Measurements from ENCODE around the gene CXADR. TPM values are rescaled to one million over a fixed set of nuclear protein-coding genes. Genes with fewer than 3 reads are reported as not detected.
A peak's percentile ranks its signal among the peaks of the same experiment; 100 is the strongest.
"Not testable (repeated sequence)": the region's sequence is repeated elsewhere in the genome, so short reads cannot be mapped to it uniquely, and the experiment has no call there.

The CXADR gene
- 48.3 and 75.1 TPM in 2 replicates for total RNA-seq

DNA sequence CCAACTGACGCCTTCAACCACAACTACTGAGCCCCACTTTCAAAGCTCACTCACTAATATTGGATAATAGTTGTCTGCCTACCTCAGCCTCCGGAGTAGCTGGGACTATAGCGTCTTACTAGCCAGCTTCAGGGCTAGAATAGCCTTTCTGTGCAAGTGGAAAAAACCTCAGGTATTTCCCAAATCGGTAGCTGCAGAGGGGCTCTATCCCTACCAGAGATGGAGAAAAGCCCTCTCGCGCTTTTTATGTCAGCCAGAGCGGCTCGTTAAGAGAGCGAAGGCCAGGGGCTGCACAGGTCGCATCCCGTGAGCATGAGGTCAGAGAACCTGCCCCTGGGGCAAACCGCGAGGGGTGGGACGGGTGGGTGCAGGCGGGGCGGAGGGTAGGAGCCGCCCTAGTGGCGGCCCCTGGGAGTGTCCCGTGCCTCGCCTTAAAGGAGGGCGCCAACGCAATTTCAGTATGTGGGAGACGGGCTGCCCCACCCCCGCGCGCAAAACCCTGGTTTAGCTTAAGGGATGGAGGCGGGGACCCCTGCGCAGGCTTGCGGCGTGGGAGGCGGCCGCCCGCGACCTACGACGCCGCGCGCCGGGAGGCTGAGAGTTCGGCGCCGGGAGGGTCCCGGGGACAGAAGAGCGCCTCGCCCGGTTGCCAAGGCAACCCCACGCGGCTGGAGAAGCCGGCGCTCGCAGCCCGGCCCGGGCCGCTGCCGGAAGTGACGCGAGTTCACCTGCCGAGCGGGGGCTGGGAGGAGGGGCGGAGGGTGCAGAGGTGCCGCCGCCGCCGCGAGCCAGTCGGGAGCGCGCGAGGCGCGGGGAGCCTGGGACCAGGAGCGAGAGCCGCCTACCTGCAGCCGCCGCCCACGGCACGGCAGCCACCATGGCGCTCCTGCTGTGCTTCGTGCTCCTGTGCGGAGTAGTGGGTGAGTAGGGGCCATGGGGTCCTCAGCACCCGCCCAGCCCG, at the start of gene CXADR:
Gene CXADR (plus strand): TSS at position 791 of the 961 bp plus-strand sequence. CDS start 87 bp downstream, at position 878.
- DNase-seq (ENCODE audit: low read depth in 2 of 2), result peak; percentile 59 to 61

DNA sequence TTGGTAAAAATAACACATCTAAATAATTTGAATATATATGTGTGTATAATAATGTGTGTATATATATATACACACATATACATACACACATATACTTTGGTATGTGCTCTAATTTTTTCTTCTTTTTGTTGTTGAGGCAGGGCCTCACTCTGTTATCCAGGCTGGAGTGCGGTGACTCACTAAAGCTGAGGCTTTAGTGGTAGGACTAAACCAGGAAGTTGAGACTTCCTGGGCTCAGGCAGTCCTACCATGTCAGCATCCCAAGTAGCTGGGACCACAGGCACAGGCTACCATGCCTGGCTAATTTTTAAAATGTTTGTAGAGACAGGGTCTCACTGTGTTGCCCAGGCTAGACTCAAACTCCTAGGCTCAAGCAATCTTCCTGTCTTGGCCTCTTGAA, 46.7 kb upstream of the CXADR start:
- peak in 1 of 2 donors; percentile 39 for DNase-seq (ENCODE audit: low read depth in 2 of 2)

DNA sequence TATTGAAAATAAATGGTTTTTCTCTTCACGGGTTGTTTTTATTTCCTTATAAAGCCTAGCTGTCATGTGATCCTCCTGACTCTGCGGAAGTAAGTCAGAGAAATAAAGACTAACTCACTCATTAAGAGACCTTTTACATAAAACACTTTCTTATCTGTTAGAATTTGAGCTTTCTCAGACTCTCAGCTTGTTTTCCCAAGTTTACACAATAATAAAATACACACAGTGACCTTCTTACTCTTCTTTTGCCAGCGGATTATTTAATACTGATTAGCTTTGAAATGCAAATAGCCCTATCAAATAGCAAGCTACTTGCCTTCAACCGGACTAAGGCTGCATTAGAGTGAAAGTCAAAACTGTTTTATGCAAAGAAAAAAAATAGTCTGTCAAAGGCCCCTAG, 45.5 kb upstream of the CXADR start:
- DNase-seq (ENCODE audit: low read depth in 2 of 2), result no peak

DNA sequence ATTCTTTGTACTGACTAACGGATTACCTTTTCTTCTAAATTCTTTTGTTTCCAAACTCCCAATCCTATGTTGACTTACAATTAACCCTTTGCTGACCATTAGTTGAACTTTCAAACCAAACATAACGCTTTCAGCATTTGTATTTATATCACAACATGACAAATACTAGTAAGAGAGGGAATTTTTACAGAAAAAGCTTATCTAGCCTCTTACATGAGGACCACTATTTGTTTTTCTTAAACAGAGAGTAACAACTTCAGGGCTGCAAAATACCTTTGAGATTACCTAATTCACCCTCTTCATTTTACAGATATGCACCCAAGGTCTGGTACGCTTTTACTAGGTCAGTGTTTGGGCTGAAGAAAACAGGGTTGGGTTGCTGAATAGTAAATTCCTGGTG, 45.0 kb upstream of the CXADR start:
- DNase-seq (ENCODE audit: low read depth in 2 of 2), result no peak

DNA sequence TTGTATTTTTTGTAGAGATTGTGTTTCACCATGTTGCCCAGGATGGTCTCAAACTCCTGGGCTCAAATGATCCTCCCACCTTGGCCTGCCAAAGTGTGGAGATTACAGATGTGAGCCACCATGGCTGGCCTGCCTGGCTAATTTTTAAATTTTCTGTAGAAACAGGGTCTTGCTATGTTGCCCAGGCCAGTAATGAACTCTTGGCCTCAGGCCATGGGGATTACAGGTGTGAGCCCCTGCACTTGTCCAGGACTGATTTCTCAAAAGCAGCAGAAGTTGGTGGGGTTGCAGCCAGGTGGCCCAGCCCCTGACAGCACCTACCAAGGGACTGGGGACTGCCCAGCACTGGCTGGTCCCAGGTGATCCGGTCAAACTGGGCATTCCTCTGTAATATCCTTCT, 44.1 kb upstream of the CXADR start:
- no peak for DNase-seq (ENCODE audit: low read depth in 2 of 2)

DNA sequence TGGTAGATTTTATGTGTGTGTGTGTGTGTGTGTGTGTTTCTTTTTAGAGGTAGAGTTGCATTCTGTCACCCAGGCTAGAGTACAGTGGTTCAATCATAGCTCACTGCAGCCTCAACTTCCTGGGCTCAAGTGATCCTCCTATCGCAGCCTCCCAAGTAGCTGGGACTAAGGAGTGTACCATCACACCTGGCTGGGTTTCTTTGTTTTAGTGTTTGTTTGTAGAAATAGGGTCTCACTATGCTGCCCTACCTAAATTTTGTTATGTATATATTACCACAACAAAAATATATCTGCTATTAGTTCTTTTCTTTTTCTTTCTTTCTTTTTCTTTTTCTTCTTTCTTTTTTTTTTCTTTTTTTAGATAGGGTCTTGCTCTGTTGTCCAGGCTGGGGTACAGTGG, 43.1 kb upstream of the CXADR start:
- DNase-seq (ENCODE audit: low read depth in 2 of 2), result no peak

DNA sequence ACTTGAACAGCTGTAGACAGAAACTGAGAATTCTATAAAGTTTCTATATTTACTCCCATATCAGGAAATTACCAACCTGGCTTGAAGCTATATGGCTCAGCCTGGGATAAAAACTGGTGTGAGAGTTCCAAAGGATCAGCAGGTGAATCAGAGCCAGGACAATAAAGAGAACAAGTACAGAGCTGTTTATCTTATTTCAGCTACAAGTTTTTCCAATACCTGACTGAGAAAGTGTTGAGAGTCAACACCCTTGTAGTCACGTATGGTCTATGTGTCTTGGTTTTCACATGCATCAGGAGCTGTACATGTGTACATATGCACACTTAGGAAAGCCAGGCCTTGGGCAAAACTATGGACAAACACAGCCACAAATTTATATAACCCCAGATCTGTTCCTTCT, 40.7 kb upstream of the CXADR start:
- no peak for DNase-seq (ENCODE audit: low read depth in 2 of 2)

DNA sequence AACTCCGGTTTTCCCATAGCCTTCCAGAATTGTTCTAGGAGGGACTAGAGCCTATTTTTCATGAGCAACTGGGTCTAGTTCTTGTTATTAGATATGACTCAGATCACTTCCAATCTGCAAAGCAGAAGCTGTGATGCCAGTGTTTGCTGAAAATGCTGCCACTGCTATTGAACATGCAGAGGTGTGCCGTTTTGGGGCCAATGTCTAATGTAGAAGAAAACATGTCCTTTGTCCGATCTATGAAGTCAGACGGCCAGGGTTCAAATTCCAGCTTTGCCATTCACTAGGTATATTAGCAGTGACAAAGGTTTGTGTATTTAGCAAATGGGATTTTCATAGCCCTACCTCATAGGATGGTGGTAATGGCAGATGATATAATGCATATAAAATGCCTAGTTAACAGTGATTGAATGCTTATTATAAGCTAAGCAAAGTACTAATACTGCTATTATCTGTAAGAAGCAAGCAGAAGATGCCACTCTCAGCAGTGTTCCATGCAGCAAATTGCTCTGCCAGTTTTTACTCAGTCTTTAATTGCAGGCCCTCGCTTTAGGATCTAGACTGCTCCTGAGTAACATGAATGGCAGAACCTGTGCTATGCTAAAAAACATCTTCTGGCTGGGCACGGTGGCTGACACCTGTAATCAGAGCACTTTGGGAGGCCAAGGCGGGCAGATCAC, 40.1 kb upstream of the CXADR start:
- no peak for DNase-seq (ENCODE audit: low read depth in 2 of 2)

DNA sequence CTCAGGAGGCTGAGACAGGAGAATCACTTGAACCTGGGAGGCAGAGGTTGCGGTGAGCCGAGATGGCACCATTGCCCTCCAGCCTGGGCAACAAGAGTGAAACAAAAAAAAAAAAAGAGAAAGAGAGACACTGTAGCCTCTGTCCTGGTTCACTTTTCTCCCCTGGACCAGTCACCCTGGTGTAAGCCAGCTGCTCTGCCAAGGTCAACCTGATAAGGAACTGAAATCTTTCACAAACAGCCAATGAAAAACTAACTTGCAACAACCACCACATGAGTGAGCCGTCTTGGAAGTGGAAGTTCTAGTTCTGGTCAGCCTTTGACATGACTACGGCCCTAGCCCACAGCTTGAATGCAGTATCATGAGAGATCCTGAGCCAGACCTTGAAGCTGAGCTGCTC, 36.8 kb upstream of the CXADR start:
- no peak for DNase-seq (ENCODE audit: low read depth in 2 of 2)

DNA sequence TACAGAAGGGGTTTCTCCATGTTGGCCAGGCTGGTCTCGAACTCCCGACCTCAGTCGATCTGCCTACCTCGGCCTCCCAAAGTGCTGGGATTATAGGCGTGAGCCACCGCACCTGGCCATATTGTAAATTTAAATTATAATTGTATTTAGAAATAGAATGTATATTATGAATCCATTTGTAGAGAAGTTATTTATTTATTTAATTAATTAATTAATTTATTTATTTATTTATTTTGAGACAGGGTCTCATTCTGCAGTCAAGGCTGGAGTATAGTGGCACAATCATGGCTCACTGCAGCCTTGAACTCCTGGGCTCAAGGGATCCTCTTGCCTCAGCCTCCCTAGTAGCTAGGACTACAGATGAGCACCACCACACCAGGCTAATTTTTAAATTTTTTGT, 34.7 kb upstream of the CXADR start:
- DNase-seq (ENCODE audit: low read depth in 2 of 2), result not testable (repeated sequence)

DNA sequence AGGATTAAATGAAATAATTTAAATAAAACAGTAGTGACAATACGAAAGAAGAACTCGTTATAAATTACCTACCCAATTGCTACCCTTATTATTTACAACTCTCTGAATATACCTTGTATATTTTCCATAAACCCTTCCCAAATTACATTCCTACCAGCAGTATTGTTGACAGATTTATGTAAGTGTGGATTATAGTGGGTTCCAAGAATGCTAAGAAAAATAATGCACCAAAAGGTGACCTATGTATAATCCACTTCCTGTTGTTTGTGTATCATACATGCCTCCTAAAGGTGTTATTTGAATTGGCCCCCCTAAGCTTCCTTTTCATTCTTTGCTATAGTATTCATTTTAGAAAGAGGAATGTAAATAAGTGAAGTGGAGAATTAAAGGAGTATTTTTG, 33.2 kb upstream of the CXADR start:
- peak; percentile 59 to 84 for DNase-seq (ENCODE audit: low read depth in 2 of 2)

DNA sequence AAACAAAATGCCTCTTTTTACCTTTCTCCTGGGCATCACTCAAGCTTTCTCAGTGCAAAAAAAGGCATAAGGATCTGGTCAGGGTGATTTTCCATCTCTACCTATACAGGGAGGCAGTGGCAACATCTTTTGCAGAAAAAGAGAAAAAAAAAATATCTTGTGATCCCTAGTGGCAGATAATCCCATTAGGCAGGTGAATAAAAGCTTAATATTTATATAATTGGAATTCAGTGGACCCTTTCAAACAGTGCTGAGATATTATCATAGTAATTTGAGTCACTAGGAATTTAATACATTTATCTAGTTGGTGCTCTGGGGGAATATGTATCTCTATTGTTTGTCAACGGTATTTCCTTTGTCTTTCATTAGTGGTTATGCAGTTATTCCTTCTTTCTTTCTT, 29.9 kb upstream of the CXADR start:
- no peak for DNase-seq (ENCODE audit: low read depth in 2 of 2)

DNA sequence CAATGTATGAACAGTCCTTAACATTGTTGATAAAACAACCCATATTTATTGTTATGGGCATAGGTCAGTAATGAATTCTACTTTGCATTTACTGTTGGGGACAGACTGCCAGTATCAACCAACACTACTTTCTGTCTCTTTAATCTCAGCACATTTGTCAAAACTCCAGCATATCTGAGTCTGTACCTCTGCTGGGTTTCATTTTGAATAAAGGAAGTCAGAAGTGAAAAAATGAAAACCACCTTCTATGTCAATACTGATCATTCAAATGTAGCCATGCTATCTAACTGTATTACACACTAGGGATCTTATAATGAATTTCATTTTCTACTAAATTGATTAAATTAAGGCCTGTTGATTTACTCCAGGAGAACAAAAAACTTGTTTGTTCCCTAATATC, 24.2 kb upstream of the CXADR start:
- no peak for DNase-seq (ENCODE audit: low read depth in 2 of 2)

DNA sequence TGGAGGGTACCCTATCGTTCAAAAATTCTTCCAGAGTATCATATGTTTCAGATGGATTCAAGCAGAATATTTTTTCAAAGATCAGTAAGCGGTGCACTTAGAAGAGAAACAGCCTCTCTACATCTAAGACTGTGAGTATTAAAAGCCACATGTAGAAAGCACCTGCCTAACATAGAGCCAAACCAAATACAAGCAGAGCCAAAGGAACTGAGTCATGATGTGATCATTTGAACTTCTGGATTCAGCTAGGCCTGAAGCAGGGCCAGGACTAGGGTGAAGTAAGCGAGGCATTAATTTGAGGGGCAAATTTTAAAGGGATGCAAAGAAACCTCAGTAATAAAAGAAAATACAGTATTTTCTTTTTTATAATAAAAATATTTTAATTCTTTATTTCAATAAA, 23.3 kb upstream of the CXADR start:
- DNase-seq (ENCODE audit: low read depth in 2 of 2), result peak in 1 of 2 donors; percentile 73

DNA sequence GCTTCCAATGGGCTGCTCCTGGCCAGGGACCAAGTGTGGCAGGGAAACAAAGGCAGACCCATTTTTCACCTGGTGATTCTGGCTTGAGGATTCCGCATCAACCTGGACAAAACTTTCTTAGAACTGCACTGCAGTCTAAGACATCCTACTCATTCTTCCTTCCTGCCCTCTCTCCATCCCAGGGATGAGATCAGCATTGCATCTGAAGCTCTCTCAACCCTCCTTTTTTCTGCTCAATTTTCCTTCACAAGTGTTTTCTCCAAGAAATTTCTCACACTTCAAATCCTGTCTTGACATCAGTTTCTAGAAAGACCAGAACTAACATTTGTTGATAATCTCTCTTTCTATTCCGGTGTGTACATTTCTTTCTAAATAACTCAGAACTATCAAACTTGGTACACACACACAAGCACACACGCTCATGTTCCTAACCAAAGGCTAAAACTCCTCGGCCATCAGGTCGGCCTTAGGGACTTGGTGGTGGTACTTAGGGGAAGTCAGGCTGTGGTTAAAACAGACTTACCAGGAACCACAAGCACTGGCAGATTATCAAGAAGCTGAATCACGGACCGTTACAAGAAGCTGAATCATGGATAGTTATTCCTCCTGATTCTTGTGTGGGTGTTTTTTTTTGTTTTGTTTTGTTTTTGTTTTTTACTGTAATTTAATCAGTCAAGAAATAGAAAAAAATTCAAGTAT, 21.0 kb upstream of the CXADR start:
- DNase-seq (ENCODE audit: low read depth in 2 of 2), result peak in 1 of 2 donors; percentile 87

DNA sequence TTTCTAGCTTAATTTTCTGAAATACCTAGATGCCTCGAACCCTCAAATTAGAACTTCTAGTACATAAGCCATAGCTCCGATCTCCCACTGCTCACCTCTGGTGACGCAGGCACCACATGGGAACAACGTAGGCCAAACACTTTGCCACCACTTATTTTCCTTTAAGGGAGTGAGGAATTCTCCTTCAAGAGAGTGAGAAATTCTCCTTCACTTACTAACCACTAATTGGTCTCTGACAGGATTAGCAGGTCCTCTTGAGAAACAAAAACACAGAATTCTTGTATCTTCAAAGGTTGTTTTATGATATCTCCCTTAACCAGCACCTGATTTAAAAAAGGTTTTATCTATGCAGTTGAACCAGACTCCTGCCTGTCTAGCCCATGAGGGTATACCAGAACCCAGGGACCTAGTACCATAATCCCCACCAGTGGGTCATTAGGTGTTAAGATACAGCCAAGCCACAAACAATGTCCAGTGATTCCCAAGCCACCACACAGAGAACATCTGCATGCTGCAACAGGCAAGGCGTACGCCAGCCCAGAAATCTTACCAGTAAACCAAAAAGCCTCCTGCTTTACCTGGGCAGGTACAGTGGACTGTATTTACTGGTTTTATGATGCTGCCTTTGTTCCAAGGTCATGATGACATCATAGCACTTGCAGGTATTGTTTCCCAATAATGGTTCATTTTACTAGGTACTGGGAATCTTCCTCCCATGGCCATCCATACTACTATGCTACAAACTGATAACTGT, 20.3 kb upstream of the CXADR start:
- DNase-seq (ENCODE audit: low read depth in 2 of 2), result no peak

DNA sequence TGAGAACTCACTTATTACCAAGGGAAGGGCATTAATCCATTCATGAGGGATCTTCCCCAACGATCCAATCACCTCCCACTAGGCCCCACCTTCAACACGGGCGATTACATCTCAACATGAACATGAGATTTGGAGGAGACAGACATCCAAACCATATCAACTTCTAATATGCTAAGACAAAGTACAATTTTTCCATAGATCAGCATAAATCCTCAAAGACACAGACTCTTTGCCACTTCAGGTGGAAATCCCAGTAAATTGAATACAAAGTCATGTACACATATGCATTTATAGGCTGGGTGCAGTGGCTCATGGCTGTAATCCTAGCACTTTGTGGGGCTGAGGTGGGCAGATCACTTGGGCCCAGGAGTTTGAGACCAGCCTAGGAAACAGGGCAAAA, 18.8 kb upstream of the CXADR start:
- no peak for DNase-seq (ENCODE audit: low read depth in 2 of 2)

DNA sequence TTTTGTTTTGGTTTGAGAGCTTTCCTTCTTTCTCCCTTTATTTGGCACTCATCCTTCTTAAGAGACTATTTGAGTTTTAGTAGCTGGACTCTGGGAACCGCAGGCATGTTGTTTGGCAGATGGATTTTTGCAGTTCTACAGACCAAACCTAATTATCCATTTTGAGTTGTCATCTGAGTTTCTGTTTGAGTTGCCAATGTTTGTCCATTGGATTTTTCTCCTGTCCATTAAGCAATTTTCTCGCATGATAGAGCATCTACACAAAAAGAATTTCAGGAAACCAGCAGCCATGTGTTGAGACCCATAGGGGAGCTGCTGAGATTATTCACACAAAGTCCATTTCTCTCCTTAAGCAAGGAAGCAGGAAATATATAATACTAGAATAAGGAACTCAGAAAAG, 17.2 kb upstream of the CXADR start:
- no peak for DNase-seq (ENCODE audit: low read depth in 2 of 2)

DNA sequence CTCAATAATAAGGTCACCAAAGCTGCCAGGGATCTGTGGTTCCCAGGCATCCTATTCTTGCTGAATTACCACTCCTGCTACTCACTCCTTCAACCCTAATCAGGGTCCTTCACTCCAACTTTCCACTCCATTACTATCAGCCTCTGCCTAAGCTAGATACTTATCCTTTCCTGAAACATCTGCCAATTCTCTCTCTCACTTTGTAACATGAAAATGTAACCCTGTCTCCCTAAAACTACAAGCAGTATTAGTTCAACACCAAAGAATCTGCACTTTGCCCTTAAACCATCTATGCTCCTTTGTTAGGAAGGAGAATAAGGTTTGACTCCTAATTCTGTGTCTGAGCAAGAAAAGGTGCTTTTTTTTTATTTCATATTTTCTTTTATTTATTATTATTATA, 15.5 kb upstream of the CXADR start:
- no peak for DNase-seq (ENCODE audit: low read depth in 2 of 2)

DNA sequence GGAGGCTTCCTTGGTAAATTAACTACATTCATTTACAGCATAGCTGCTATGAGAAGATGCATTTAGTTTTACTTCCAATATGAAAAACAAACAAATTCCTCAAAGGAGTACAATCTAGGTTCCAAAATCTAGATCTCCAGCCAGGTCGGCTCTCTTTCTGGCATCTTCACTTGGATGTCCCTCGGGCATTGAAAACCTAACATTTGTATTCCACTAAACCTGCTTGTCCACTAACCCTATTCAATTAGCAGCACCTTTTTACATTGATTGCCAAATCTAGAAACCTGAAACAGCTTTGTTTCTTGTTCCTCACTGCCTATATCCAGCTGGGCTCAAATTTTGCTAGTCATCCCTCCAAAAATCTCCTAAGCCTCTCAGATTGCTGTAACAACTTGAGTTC, 14.3 kb upstream of the CXADR start:
- no peak for DNase-seq (ENCODE audit: low read depth in 2 of 2)

Data from dermis microvascular lymphatic vessel endothelial cell (primary cell).